Measurements from ENCODE around the gene MYO9B.
A peak's percentile ranks its signal among the peaks of the same experiment; 100 is the strongest.

The MYO9B gene

GRCh38 chr19:17196610-17197009 lies 121.0 kb downstream of the MYO9B start:
- peaks cover 19 to 81% (median 59%) of the 10 kb centered on the region in 4 experiments for H3K36me3 ChIP-seq (ENCODE audit: control insufficient read depth in 4 of 4, insufficient read depth in 4 of 4, low read length in 3 of 4)
- POLR2A ChIA-PET: no interaction called here

GRCh38 chr19:17197666-17198065 lies 122.1 kb downstream of the MYO9B start:
- Histone ChIP-seq H3K9me3 (ENCODE audit: control extremely low read depth in 1 of 5, control insufficient read depth in 4 of 5, insufficient read depth in 2 of 5, low read depth in 1 of 5, low read length in 4 of 5) (no peaks in the 10 kb centered on the region), H3K4me3 (ENCODE audit: control insufficient read depth in 1 of 7, extremely low read depth in 1 of 7, insufficient read depth in 4 of 7, low read depth in 2 of 7, low read length in 6 of 7) (no peak overlapping the region), H3K27ac (ENCODE audit: insufficient read depth in 1 of 2, low read depth in 1 of 2, low read length in 2 of 2, poor library complexity in 1 of 2, severe bottlenecking in 2 of 2) (no peak overlapping the region), H3K27me3 (replicated peaks in 2 of 5; ENCODE audit: control insufficient read depth in 4 of 5, insufficient read depth in 5 of 5, low read length in 4 of 5) (no peaks in the 10 kb centered on the region), H3K4me1 (ENCODE audit: control extremely low read depth in 1 of 4, control insufficient read depth in 4 of 4, insufficient read depth in 4 of 4, low read length in 3 of 4) (no peaks in the 10 kb centered on the region), H3K36me3 (ENCODE audit: control insufficient read depth in 4 of 4, insufficient read depth in 4 of 4, low read length in 3 of 4) (peaks cover 22 to 84% (median 63%) of the 10 kb centered on the region in 4 experiments)
- CTCF ChIA-PET: no interaction called here
- WGBS (ENCODE audit: insufficient coverage): 95% methylated on average over 10 of the region's 16 CpGs
- POLR2A ChIA-PET: no interaction called here
- no peak for DNase-seq

More at GRCh38 chr19:17196610-17197009, 121.0 kb downstream of the MYO9B start:
- no peaks in the 10 kb centered on the region for H3K9me3 ChIP-seq (ENCODE audit: control extremely low read depth in 1 of 5, control insufficient read depth in 4 of 5, insufficient read depth in 2 of 5, low read depth in 1 of 5, low read length in 4 of 5)
- WGBS (ENCODE audit: insufficient coverage): 100% methylated on average over 4 of the region's 7 CpGs
- no peak overlapping the region for H3K4me3 ChIP-seq (ENCODE audit: control insufficient read depth in 1 of 7, extremely low read depth in 1 of 7, insufficient read depth in 4 of 7, low read depth in 2 of 7, low read length in 6 of 7)
- no peaks in the 10 kb centered on the region for H3K27me3 ChIP-seq (replicated peaks in 2 of 5; ENCODE audit: control insufficient read depth in 4 of 5, insufficient read depth in 5 of 5, low read length in 4 of 5)
- H3K27ac ChIP-seq (ENCODE audit: insufficient read depth in 1 of 2, low read depth in 1 of 2, low read length in 2 of 2, poor library complexity in 1 of 2, severe bottlenecking in 2 of 2): no peak overlapping the region
- no peak for DNase-seq
- no peaks in the 10 kb centered on the region for H3K4me1 ChIP-seq (ENCODE audit: control extremely low read depth in 1 of 4, control insufficient read depth in 4 of 4, insufficient read depth in 4 of 4, low read length in 3 of 4)
- CTCF ChIA-PET: no interaction called here

DNA sequence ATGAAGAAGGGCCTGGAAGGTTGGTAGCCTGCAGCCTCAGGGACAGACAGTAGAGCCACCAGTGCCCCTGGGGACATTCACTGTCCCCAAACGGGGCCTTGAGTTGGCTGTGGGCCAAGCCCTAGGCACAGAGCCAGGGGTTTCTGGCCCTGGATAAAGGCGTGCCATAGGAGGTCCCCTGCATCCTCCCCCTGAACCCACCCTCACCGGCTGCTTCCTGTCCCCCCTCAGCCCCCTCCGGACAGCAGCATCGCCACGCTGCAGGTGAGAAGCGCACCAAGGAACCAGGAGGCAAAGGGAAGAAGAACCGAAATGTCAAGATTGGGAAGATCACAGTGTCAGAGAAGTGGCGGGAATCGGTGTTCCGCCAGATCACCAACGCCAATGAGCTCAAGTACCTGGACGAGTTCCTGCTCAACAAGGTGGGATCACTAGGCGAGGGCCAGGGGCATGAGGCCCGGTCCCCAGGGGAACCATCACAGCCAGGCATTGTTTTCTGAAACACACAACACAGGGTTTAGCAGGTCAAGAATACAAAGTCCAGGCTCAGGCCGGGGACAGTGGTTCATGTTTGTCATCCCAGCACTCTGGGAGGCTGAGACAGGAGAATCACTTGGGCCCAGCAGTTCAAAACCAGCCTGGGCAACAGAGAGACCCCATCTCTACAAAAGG lies 125.0 kb downstream of the MYO9B start:
- H3K9me3 ChIP-seq (ENCODE audit: control extremely low read depth in 1 of 5, control insufficient read depth in 4 of 5, insufficient read depth in 2 of 5, low read depth in 1 of 5, low read length in 4 of 5): no peaks in the 10 kb centered on the region
- H3K4me1 ChIP-seq (ENCODE audit: control extremely low read depth in 1 of 4, control insufficient read depth in 4 of 4, insufficient read depth in 4 of 4, low read length in 3 of 4): no peaks in the 10 kb centered on the region
- no peak overlapping the region for H3K4me3 ChIP-seq (ENCODE audit: control insufficient read depth in 1 of 7, extremely low read depth in 1 of 7, insufficient read depth in 4 of 7, low read depth in 2 of 7, low read length in 6 of 7)
- H3K27me3 ChIP-seq (replicated peaks in 2 of 5; ENCODE audit: control insufficient read depth in 4 of 5, insufficient read depth in 5 of 5, low read length in 4 of 5): no peaks in the 10 kb centered on the region
- H3K27ac ChIP-seq (ENCODE audit: insufficient read depth in 1 of 2, low read depth in 1 of 2, low read length in 2 of 2, poor library complexity in 1 of 2, severe bottlenecking in 2 of 2): no peak overlapping the region
- 86% methylated on average over 13 of the region's 16 CpGs for WGBS (ENCODE audit: insufficient coverage)
- H3K36me3 ChIP-seq (ENCODE audit: control insufficient read depth in 4 of 4, insufficient read depth in 4 of 4, low read length in 3 of 4): peaks cover 13 to 80% (median 54%) of the 10 kb centered on the region in 4 experiments
- POLR2A ChIA-PET: interaction anchor here (0.6 kb wide), 1 partner anchor 167 kb away, joined by 4 read pairs; no protein-coding TSS in a partner anchor
- CTCF ChIA-PET: interaction anchor here (0.6 kb wide), 1 partner anchor 71 kb away, joined by 3 read pairs; no protein-coding TSS in a partner anchor
- no peak for DNase-seq

GRCh38 chr19:17202249-17202648 lies 126.7 kb downstream of the MYO9B start:
- H3K27ac ChIP-seq (ENCODE audit: insufficient read depth in 1 of 2, low read depth in 1 of 2, low read length in 2 of 2, poor library complexity in 1 of 2, severe bottlenecking in 2 of 2): no peak overlapping the region
- no peaks in the 10 kb centered on the region for H3K9me3 ChIP-seq (ENCODE audit: control extremely low read depth in 1 of 5, control insufficient read depth in 4 of 5, insufficient read depth in 2 of 5, low read depth in 1 of 5, low read length in 4 of 5)
- H3K27me3 ChIP-seq (replicated peaks in 2 of 5; ENCODE audit: control insufficient read depth in 4 of 5, insufficient read depth in 5 of 5, low read length in 4 of 5): no peaks in the 10 kb centered on the region
- 98% methylated on average over 8 of the region's 9 CpGs for WGBS (ENCODE audit: insufficient coverage)
- CTCF ChIA-PET: interaction anchor here (0.9 to 1.5 kb wide), 2 partner anchors 13 to 66 kb away, joined by 4 read pairs; partner anchors contain the start of gene USE1
- POLR2A ChIA-PET: interaction anchor here (0.6 kb wide), 1 partner anchor 1007 kb away, joined by 3 read pairs; no protein-coding TSS in a partner anchor
- peaks cover 13 to 87% (median 62%) of the 10 kb centered on the region in 4 experiments for H3K36me3 ChIP-seq (ENCODE audit: control insufficient read depth in 4 of 4, insufficient read depth in 4 of 4, low read length in 3 of 4)
- no peak overlapping the region for H3K4me3 ChIP-seq (ENCODE audit: control insufficient read depth in 1 of 7, extremely low read depth in 1 of 7, insufficient read depth in 4 of 7, low read depth in 2 of 7, low read length in 6 of 7)
- H3K4me1 ChIP-seq (ENCODE audit: control extremely low read depth in 1 of 4, control insufficient read depth in 4 of 4, insufficient read depth in 4 of 4, low read length in 3 of 4): no peaks in the 10 kb centered on the region
- peak in 2 of 3 donors; percentile 32 to 42 for DNase-seq

DNA sequence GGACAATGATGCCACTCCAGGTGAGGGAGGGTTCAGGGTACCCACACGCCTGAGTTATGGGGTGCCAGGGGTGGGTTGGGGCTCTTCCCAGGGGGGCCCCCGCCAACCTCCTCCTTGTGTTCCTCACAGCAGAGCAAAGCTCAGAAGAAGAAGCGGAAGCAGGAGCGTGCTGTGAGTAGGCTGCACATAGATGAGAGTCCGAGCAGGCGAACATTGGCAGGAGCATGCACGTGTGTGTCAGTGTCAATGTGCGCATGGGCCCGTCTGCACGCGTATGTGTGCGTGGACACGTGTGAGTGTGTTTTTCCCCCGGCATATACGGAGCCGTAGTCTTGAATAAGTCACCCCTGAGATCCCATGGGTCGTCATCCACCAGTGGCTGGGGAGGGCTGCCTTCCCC lies 127.1 kb downstream of the MYO9B start:
- Histone ChIP-seq H3K36me3 (ENCODE audit: control insufficient read depth in 4 of 4, insufficient read depth in 4 of 4, low read length in 3 of 4) (peaks cover 13 to 82% (median 60%) of the 10 kb centered on the region in 4 experiments), H3K4me3 (ENCODE audit: control insufficient read depth in 1 of 7, extremely low read depth in 1 of 7, insufficient read depth in 4 of 7, low read depth in 2 of 7, low read length in 6 of 7) (no peak overlapping the region), H3K27ac (ENCODE audit: insufficient read depth in 1 of 2, low read depth in 1 of 2, low read length in 2 of 2, poor library complexity in 1 of 2, severe bottlenecking in 2 of 2) (no peak overlapping the region), H3K9me3 (ENCODE audit: control extremely low read depth in 1 of 5, control insufficient read depth in 4 of 5, insufficient read depth in 2 of 5, low read depth in 1 of 5, low read length in 4 of 5) (no peaks in the 10 kb centered on the region), H3K27me3 (replicated peaks in 2 of 5; ENCODE audit: control insufficient read depth in 4 of 5, insufficient read depth in 5 of 5, low read length in 4 of 5) (no peaks in the 10 kb centered on the region), H3K4me1 (ENCODE audit: control extremely low read depth in 1 of 4, control insufficient read depth in 4 of 4, insufficient read depth in 4 of 4, low read length in 3 of 4) (no peaks in the 10 kb centered on the region)
- ChIA-PET CTCF (interaction anchor here (1.5 to 4.7 kb wide), 2 partner anchors 12 to 80 kb away, joined by 4 to 23 read pairs; partner anchors contain the start of genes ANKLE1 and USE1), POLR2A (interaction anchor here (0.6 kb wide), 1 partner anchor 1007 kb away, joined by 3 read pairs; no protein-coding TSS in a partner anchor)
- 97% methylated on average over 17 of the region's 17 CpGs for WGBS (ENCODE audit: insufficient coverage)
- DNase-seq: no peak

DNA sequence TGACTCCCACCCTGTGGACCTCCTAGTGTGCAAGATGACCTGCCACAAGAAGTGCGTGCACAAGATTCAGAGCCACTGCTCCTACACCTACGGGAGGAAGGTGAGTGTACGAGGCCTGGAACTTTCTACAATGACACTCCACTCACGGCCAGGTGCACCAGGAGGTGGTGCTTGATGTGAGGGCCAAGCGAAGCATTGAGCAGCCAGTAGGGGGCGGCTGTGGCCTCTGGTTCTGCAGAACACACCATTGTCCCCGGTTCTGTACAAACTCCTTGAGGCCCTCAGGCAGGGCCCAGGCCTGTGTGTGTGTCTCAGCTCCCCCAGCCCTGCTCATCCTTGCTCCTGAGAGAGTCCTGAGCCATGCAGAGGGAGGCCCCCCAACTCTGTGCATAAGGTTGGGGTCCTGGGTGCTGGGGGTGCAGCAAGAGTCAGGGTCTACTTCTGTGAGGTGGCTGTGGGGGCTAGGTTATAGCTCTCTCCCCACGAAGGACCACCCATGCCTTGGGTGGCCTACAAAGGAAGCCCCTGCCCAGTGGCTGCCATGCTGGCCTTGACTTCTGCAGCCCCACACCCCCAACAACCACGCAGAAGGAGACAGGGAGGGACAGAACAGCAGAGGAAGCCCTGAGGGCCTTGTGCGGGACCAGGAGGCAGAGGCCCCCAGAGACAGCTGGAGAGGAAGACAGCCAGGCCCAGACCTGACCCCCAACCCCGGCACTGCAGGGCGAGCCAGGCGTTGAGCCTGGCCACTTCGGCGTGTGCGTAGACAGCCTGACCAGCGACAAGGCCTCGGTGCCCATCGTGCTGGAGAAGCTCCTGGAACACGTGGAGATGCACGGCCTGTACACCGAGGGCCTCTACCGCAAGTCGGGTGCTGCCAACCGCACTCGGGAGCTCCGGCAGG lies 129.9 kb downstream of the MYO9B start:
- Histone ChIP-seq H3K9me3 (ENCODE audit: control extremely low read depth in 1 of 5, control insufficient read depth in 4 of 5, insufficient read depth in 2 of 5, low read depth in 1 of 5, low read length in 4 of 5) (no peaks in the 10 kb centered on the region), H3K4me3 (ENCODE audit: control insufficient read depth in 1 of 7, extremely low read depth in 1 of 7, insufficient read depth in 4 of 7, low read depth in 2 of 7, low read length in 6 of 7) (no peak overlapping the region), H3K27ac (ENCODE audit: insufficient read depth in 1 of 2, low read depth in 1 of 2, low read length in 2 of 2, poor library complexity in 1 of 2, severe bottlenecking in 2 of 2) (no peak overlapping the region), H3K36me3 (ENCODE audit: control insufficient read depth in 4 of 4, insufficient read depth in 4 of 4, low read length in 3 of 4) (peaks cover 14 to 80% (median 64%) of the 10 kb centered on the region in 4 experiments), H3K27me3 (replicated peaks in 2 of 5; ENCODE audit: control insufficient read depth in 4 of 5, insufficient read depth in 5 of 5, low read length in 4 of 5) (no peaks in the 10 kb centered on the region), H3K4me1 (ENCODE audit: control extremely low read depth in 1 of 4, control insufficient read depth in 4 of 4, insufficient read depth in 4 of 4, low read length in 3 of 4) (no peaks in the 10 kb centered on the region)
- 91% methylated on average over 25 of the region's 27 CpGs for WGBS (ENCODE audit: insufficient coverage)
- ChIA-PET POLR2A (no interaction called here), CTCF (interaction anchor here (0.8 to 4.7 kb wide), 4 partner anchors 9 to 77 kb away, joined by 3 to 23 read pairs (median 4); partner anchors contain the start of genes ANKLE1 and USE1)
- DNase-seq: peak; percentile 50 to 69 (median 67)
